Keratinocyte (primary cell): Measurements from ENCODE around the gene NOX4. TPM values are rescaled to one million over a fixed set of nuclear protein-coding genes. Genes with fewer than 3 reads are reported as not detected.

Source experiments
- DNase-seq: peaks from one replicate; pipeline ENCODE4 v3.0.0-alpha.2; 2011; ENCODE audit warnings: low read depth, missing footprints, low spot score
- FAIRE-seq: peaks from 2 replicates; lab custom pipeline; 2011; peaks lifted over from hg19 to GRCh38; lab: Jason Lieb, UNC
- H2AFZ ChIP-seq: 2 replicates; pipeline ENCODE4 v1.6.0; 2012; ENCODE audit warnings: low read length, control low read depth, inconsistent platforms; ENCODE audit not compliant: control insufficient read depth
- H3K27ac ChIP-seq: 2 replicates; pipeline ENCODE4 v1.5.1; 2011; ENCODE audit warnings: low read length; ENCODE audit not compliant: control insufficient read depth, insufficient read depth
- H3K27me3 ChIP-seq: 3 replicates; pipeline ENCODE4 v1.6.0; 2011; ENCODE audit warnings: low read length; ENCODE audit not compliant: control insufficient read depth, insufficient read depth; ENCODE audit errors: extremely low read depth
- H3K36me3 ChIP-seq, 2 experiments: 2 replicates in 1 of 2; 3 replicates in 1 of 2; pipeline ENCODE4 v1.5.1; 2011; ENCODE audit warnings: low read length in 2 of 2, mild to moderate bottlenecking in 1 of 2; ENCODE audit not compliant: control insufficient read depth in 2 of 2, insufficient read depth in 2 of 2; ENCODE audit errors: extremely low read depth in 1 of 2
- H3K4me1 ChIP-seq: 3 replicates; pipeline ENCODE4 v1.5.1; 2011; ENCODE audit warnings: low read length; ENCODE audit not compliant: control insufficient read depth, insufficient read depth; ENCODE audit errors: extremely low read depth
- H3K4me2 ChIP-seq: 3 replicates; pipeline ENCODE4 v1.6.0; 2011; ENCODE audit warnings: low read depth, low read length; ENCODE audit not compliant: control insufficient read depth, insufficient read depth; ENCODE audit errors: extremely low read depth
- H3K4me3 ChIP-seq, 3 experiments: fragments of 200-600 bp in 1 of 3; sonication (generic) in 1 of 3; 2 replicates in 2 of 3; 3 replicates in 1 of 3; pipeline ENCODE4 v1.5.1; 2011 to 2016; ENCODE audit warnings: low read length in 3 of 3, mild to moderate bottlenecking in 3 of 3, control low read depth in 2 of 3, inconsistent platforms in 1 of 3, low read depth in 1 of 3, mixed read lengths in 1 of 3, mixed run types in 1 of 3, moderate library complexity in 1 of 3; ENCODE audit not compliant: control insufficient read depth in 2 of 3, insufficient read depth in 2 of 3; ENCODE audit errors: extremely low read depth in 1 of 3
- H3K79me2 ChIP-seq: 2 replicates; pipeline ENCODE4 v1.6.0; 2012; ENCODE audit warnings: low read length; ENCODE audit not compliant: control insufficient read depth, insufficient read depth
- H3K9ac ChIP-seq: 3 replicates; pipeline ENCODE4 v1.6.0; 2011; ENCODE audit warnings: low read length; ENCODE audit not compliant: control insufficient read depth, insufficient read depth; ENCODE audit errors: extremely low read depth
- H3K9me1 ChIP-seq: 3 replicates; pipeline ENCODE4 v1.6.0; 2011; ENCODE audit warnings: low read length; ENCODE audit not compliant: control insufficient read depth, insufficient read depth; ENCODE audit errors: extremely low read depth
- H3K9me3 ChIP-seq: 2 replicates; pipeline ENCODE4 v1.5.1; 2012; ENCODE audit warnings: low read depth, low read length; ENCODE audit not compliant: control insufficient read depth
- H4K20me1 ChIP-seq: 3 replicates; pipeline ENCODE4 v1.6.0; 2011; ENCODE audit warnings: low read length; ENCODE audit not compliant: control insufficient read depth, insufficient read depth; ENCODE audit errors: extremely low read depth
- CTCF ChIP-seq, 3 experiments: IDR thresholded peaks in 1 of 3; conservative IDR thresholded peaks in 1 of 3; optimal IDR thresholded peaks in 1 of 3; 2 replicates in 2 of 3; 3 replicates in 1 of 3; pipeline versions ENCODE3 to v1.5.1; 2011; ENCODE audit warnings: low read length in 3 of 3, mild to moderate bottlenecking in 3 of 3, moderate library complexity in 2 of 3, control low read depth in 1 of 3, inconsistent platforms in 1 of 3; ENCODE audit not compliant: insufficient read depth in 2 of 3; ENCODE audit errors: extremely low read depth in 1 of 3
- EZH2 ChIP-seq: IDR thresholded peaks from one replicate; pipeline ENCODE4 v1.6.1; 2012; ENCODE audit warnings: inconsistent platforms, mild to moderate bottlenecking, low read length, moderate library complexity
- dilution Hi-C: fragments of 300-500 bp; cut with MboI; formaldehyde crosslinking; loops from one replicate; pipeline ENCODE4 v1.7.0; 2020; ENCODE audit warnings: low sequenced_read_pairs; ENCODE audit not compliant: extremely low pct_ligation_motif_present
- polyA plus RNA-seq, 5 experiments: library from polyadenylated mRNA; depleted of rRNA in 3 of 5; stranded (reverse) in 3 of 5; stranded (forward) in 1 of 5; unstranded in 1 of 5; fragments of >200 nt; gene quantifications; 1 replicate in 1 of 5; 2 replicates in 3 of 5; 3 replicates in 1 of 5; pipeline versions ENCODE4 v1.2.1 to v1.2.3, GENCODE V29; 2011 to 2012; ENCODE audit warnings: missing spikeins in 2 of 5, low read depth in 1 of 5, low replicate concordance in 1 of 5

NOX4 gene
- polyA plus RNA-seq, 1 donor (not counting 4 experiments of a cell fraction or from before 2014, with no cell fraction given), result not detected

- no peaks in the 10 kb centered on the region for H3K27me3 ChIP-seq
- H3K36me3 ChIP-seq, result no peaks in the 10 kb centered on the region
- H2AFZ ChIP-seq, result no peak overlapping the region
- H3K4me3 ChIP-seq, result no peak overlapping the region
- H3K9ac ChIP-seq, result no peak overlapping the region
- no peaks in the 10 kb centered on the region for H4K20me1 ChIP-seq
- FAIRE-seq, result no peak
- TF ChIP-seq CTCF (optimal IDR thresholded peaks at IDR 0.05 in 1 of 3, IDR thresholded peaks at IDR 0.05 in 1 of 3, conservative IDR thresholded peaks at IDR 0.05 in 1 of 3; ENCODE audit: extremely low read depth in 1 of 3, insufficient read depth in 2 of 3, low read length in 3 of 3) (no peak), EZH2 (no peak)
- dilution Hi-C loops, result no loop called here
- H3K4me2 ChIP-seq, result no peak overlapping the region
- H3K9me1 ChIP-seq, result no peaks in the 10 kb centered on the region
- no peaks in the 10 kb centered on the region for H3K9me3 ChIP-seq
- H3K4me1 ChIP-seq, result no peaks in the 10 kb centered on the region
- H3K79me2 ChIP-seq, result no peaks in the 10 kb centered on the region
- H3K27ac ChIP-seq, result no peak overlapping the region
- no peak for DNase-seq
Measured at GRCh38 chr11:89535221-89535620, 44.0 kb upstream of the NOX4 start.

DNA sequence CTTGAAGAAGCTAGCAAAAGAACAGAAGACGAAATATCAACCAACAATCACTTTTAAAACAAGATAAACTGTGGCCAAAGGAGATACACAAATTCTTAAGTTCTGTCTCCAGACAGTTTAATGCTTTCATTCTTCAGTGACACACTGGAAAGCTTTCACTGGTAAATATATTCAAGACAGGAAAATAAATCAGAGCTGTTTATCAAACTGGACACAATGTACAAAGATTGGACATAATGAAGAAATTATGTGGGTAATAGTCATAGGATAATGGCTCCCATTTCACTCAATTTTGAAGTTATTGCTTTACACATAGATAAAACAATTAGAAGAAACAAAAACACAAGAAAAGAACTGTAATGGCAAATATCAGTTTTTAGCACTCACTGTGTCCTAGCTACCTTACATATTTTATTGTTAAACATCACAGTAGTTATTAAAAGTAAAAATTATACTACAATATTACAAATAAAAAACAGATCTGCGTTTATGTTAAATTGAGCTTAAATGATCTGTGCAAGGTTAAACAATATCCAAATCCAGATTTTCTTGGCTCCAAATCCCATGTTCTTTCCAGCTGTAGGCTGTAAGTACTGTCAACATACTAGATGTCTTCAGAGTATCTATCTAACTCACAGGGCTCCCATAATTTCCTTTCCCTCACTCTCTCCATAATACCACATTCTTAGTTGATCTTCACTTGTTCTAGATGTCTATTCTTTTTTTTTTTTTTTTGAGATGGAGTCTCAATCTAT, 38.6 kb upstream of the NOX4 start:
- dilution Hi-C loops, result no loop called here
- TF ChIP-seq CTCF (optimal IDR thresholded peaks at IDR 0.05 in 1 of 3, IDR thresholded peaks at IDR 0.05 in 1 of 3, conservative IDR thresholded peaks at IDR 0.05 in 1 of 3; ENCODE audit: extremely low read depth in 1 of 3, insufficient read depth in 2 of 3, low read length in 3 of 3), result no peak
- no peak for TF ChIP-seq EZH2
- H3K36me3 ChIP-seq, result no peaks in the 10 kb centered on the region
- no peak overlapping the region for H2AFZ ChIP-seq
- no peak overlapping the region for H3K4me3 ChIP-seq
- no peak overlapping the region for H3K4me2 ChIP-seq
- DNase-seq (no peak), FAIRE-seq (no peak)
- no peaks in the 10 kb centered on the region for H4K20me1 ChIP-seq
- no peak overlapping the region for H3K27ac ChIP-seq
- no peaks in the 10 kb centered on the region for H3K27me3 ChIP-seq
- H3K9me3 ChIP-seq, result no peaks in the 10 kb centered on the region
- no peaks in the 10 kb centered on the region for H3K9me1 ChIP-seq
- no peak overlapping the region for H3K9ac ChIP-seq
- no peaks in the 10 kb centered on the region for H3K79me2 ChIP-seq
- H3K4me1 ChIP-seq, result no peaks in the 10 kb centered on the region
